ENCODE measurements around the gene SCGB3A2.

GRCh38 chr5:147854894-147855773 is 23.4 kb upstream of the SCGB3A2 start:
- TF ChIP-seq CTCF (IDR thresholded peaks at IDR 0.05; ENCODE audit: insufficient read depth, low read length) (no peak), POLR2AphosphoS5 (IDR thresholded peaks at IDR 0.05; ENCODE audit: low read depth) (no peak), SPI1 (IDR thresholded peaks at IDR 0.05; ENCODE audit: borderline replicate concordance, low read depth) (no peak), GABPA (IDR thresholded peaks at IDR 0.05; ENCODE audit: low read depth) (no peak)
- TF ChIP-seq, protein P1, sequence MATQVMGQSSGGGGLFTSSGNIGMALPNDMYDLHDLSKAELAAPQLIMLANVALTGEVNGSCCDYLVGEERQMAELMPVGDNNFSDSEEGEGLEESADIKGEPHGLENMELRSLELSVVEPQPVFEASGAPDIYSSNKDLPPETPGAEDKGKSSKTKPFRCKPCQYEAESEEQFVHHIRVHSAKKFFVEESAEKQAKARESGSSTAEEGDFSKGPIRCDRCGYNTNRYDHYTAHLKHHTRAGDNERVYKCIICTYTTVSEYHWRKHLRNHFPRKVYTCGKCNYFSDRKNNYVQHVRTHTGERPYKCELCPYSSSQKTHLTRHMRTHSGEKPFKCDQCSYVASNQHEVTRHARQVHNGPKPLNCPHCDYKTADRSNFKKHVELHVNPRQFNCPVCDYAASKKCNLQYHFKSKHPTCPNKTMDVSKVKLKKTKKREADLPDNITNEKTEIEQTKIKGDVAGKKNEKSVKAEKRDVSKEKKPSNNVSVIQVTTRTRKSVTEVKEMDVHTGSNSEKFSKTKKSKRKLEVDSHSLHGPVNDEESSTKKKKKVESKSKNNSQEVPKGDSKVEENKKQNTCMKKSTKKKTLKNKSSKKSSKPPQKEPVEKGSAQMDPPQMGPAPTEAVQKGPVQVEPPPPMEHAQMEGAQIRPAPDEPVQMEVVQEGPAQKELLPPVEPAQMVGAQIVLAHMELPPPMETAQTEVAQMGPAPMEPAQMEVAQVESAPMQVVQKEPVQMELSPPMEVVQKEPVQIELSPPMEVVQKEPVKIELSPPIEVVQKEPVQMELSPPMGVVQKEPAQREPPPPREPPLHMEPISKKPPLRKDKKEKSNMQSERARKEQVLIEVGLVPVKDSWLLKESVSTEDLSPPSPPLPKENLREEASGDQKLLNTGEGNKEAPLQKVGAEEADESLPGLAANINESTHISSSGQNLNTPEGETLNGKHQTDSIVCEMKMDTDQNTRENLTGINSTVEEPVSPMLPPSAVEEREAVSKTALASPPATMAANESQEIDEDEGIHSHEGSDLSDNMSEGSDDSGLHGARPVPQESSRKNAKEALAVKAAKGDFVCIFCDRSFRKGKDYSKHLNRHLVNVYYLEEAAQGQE (IDR thresholded peaks at IDR 0.05; ENCODE audit: insufficient replicate concordance, low read depth): no peak

Data from HL-60 (cell line).